Glomerular visceral epithelial cell (primary cell): ENCODE measurements around the gene ARHGEF1.
"Not testable (repeated sequence)": the region's sequence is repeated elsewhere in the genome, so short reads cannot be mapped to it uniquely, and the experiment has no call there.

Experiments
- DNase-seq: peaks from one replicate; pipeline ENCODE4 v3.0.0-alpha.2; 2016; ENCODE audit errors: extremely low spot score

Gene ARHGEF1

GRCh38 chr19:41930926-41931592 is 48.1 kb downstream of the ARHGEF1 start:
- no peak for DNase-seq

GRCh38 chr19:41932259-41932719 is 49.3 kb downstream of the ARHGEF1 start:
- DNase-seq = no peak

GRCh38 chr19:41932720-41933332 is 49.8 kb downstream of the ARHGEF1 start:
- DNase-seq = no peak

- DNase-seq = no peak
Measured at GRCh38 chr19:41933693-41934426, 50.9 kb downstream of the ARHGEF1 start.

GRCh38 chr19:41934849-41935374 is 51.9 kb downstream of the ARHGEF1 start:
- DNase-seq = peak; percentile 67

GRCh38 chr19:41935760-41936415 is 52.9 kb downstream of the ARHGEF1 start:
- no peak for DNase-seq

GRCh38 chr19:41936416-41936850 is 53.4 kb downstream of the ARHGEF1 start:
- DNase-seq = no peak

- DNase-seq = no peak
Measured at GRCh38 chr19:41936961-41937360, 54.0 kb downstream of the ARHGEF1 start.

- DNase-seq = no peak
Measured at GRCh38 chr19:41937525-41938468, 54.8 kb downstream of the ARHGEF1 start.

GRCh38 chr19:41939209-41939608 is 56.2 kb downstream of the ARHGEF1 start:
- not testable (repeated sequence) for DNase-seq

GRCh38 chr19:41939861-41940730 is 57.1 kb downstream of the ARHGEF1 start:
- DNase-seq = no peak

- DNase-seq = no peak
Measured at GRCh38 chr19:41940731-41941409, 57.9 kb downstream of the ARHGEF1 start.

- DNase-seq = no peak
Measured at GRCh38 chr19:41941410-41942202, 58.6 kb downstream of the ARHGEF1 start.

GRCh38 chr19:41944336-41944735 is 61.4 kb downstream of the ARHGEF1 start:
- DNase-seq = no peak

- DNase-seq = no peak
Measured at GRCh38 chr19:41945135-41945766, 62.3 kb downstream of the ARHGEF1 start.

- DNase-seq = no peak
Measured at GRCh38 chr19:41947091-41947490, 64.1 kb downstream of the ARHGEF1 start.

GRCh38 chr19:41951686-41952172 is 68.7 kb downstream of the ARHGEF1 start:
- peak; percentile 76 for DNase-seq

GRCh38 chr19:41955521-41955920 is 72.5 kb downstream of the ARHGEF1 start:
- DNase-seq = no peak
